ENCODE measurements around the gene SLC5A8. TPM values are rescaled to one million over a fixed set of nuclear protein-coding genes. Genes with fewer than 3 reads are reported as not detected.
"Not testable (repeated sequence)": the region's sequence is repeated elsewhere in the genome, so short reads cannot be mapped to it uniquely, and the experiment has no call there.

SLC5A8 gene
- total RNA-seq, 1 donor from 2014 or later: 1.4 TPM

DNA sequence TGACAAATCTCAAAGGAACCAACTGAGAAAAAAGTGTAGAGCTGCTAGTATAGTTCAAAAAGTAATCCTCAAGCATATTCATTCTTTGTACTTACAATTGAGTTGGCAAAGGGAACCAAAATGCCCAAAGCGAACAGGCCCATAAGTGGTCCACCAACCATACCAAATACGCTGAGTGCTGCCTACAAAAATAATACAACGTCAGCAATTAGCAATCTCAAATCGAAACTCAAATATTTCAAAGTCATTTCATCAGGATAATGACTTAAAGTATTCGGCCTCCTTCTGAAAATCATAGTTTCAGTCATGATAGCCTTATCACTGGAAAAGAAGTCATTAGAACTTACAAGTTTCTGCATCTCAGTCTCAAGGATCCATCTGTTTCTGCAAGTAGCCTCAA is 42.0 kb downstream of the SLC5A8 start:
- DNase-seq: no peak

DNA sequence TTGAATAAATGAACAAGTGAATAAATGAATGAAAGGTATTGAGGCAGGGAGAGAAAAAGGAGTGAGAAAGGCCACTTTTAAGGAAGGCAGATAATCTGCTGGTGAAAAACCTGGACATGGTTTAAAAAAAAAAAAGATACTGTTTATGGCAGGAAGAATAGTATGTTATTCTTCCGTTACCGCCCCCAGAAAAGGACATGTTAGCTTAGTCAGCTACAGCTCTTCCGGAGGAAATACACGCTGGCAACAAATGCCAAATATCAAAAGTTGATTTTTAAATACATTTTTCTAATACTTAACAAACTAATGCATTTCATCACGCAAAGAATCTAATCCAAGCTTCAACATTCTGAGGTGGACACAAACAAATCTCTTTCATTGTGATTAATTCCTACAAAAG is 43.2 kb downstream of the SLC5A8 start:
- no peak for DNase-seq

DNA sequence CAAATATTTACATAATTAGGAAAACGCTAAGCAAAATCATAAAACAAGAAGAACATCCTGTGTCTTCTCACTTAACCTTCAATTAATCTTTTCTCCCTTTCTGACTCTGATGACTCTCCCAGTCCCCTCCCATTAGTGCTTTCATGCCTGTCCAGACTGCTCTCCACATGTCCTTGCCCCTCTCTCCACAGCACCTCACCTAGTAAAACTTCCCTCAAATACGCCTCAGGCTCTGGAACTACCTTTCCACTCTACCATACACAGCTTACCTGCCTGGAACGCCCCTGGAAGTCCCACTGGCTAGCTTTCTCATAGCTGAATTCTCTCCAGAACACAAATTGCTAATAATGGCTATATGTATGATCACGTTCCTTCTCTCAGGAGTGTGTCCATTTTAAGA is 44.7 kb downstream of the SLC5A8 start:
- no peak for DNase-seq

DNA sequence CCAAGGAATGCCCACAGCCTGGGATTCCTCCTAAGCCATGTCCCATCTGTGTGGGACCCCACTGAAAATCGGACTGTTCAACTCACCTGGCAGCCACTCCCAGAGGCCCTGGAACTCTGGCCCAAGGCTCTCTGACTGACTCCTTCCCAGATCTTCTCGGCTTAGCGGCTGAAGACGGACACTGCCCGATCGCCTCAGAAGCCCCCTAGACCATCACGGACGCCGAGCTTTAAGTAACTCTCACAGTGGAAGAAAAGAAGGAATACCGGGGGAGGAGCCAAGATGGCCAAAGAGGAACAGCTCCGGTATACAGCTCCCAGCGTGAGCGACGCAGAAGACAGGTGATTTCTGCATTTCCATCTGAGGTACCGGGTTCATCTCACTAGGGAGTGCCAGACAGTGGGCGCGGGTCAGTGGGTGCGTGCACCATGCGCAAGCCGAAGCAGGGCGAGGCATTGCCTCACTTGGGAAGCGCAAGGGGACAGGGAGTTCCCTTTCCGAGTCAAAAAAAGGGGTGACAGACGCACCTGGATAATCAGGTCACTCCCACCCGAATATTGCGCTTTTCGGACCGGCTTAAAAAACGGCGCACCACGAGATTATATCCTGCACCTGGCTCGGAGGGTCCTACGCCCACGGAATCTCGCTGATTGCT is 64.1 kb downstream of the SLC5A8 start:
- not testable (repeated sequence) for DNase-seq

DNA sequence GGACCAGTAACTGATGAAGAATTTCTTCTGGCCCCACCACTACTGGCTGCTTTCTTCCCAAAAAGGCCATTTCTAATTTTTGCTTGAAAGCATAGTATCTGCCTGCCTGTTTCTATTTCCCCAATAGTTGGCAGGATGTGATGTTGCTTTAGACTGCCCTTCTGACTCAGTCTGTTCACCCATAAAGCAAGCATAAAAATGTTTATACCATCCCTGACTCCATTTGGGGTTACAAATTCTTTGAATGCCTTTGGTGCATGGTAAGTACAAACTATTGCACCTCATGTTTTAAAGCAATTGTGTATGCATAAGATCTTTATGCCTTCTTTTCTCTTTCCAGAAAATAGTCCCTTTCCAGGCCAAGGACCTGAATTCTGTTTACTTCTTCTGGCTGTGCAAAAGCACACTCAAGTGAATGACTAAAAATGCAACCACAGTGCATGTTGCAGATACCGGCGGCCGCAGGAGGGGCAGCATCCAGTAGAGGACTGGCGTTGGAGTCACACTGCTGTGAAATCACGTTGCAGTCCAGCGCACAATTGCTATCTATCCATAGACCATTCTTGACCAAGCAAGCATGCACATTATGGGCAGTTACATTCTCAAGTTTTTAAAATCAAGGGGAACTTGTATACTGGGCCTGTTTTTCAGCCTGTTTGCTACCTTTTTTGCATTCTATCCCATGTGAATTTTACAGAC is 82.4 kb downstream of the SLC5A8 start:
- no peak for DNase-seq

DNA sequence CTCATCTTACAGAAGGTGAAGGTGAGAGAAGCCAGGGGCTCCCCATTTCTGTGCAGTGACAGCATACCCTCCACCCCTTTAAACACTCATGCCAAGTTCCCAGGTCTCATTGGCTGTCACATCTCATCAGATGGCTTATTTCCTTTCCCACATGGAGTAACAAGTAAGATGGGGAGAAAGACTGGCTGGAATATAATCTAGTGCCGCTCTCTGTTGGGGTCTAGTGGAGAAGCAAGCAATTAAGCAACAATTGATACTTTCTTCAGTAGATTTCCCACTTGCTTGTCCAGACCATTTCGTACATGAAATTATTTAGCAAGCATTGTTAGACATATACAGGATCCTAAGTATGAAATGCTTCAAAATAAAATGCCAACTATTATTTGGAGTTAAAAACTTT is 92.2 kb downstream of the SLC5A8 start:
- DNase-seq: no peak

DNA sequence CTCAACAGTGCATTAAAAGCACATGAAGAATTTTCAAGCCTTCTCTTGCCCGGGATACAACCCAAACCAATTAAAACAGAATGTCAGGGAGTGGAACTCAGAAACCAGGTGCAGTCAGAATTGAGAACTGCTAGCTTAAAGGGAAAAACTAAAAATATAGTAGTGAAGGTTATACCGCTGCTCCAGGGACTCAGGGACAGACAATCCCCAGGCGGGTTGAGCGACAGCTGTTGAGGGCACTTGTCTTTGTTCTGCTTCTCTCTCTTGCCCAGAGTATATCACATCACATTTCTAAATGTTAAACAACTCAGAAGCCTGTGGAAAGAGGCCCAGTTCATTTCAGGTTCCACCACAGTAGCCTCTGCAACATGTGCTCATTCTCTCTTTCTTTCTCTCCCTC is 93.1 kb downstream of the SLC5A8 start:
- DNase-seq: no peak

DNA sequence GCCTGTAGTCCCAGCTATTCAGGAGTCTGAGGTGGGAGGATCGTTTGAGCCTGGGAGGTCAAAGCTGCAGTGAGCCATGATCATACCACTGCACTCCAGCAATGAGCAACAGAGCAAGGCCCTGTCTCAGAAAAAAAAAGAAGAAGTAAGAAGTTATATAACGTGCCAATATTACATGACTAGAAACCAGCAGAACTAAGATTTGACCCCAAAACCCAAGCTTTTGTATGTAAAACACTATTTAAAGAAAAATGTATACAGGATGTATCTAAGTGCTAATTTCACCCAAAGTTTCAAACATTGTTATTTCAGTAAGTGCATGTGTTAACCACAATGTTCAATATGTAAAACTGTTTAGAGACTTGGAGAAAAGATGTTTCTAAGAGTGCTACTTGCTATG is 94.7 kb downstream of the SLC5A8 start:
- no peak for DNase-seq

DNA sequence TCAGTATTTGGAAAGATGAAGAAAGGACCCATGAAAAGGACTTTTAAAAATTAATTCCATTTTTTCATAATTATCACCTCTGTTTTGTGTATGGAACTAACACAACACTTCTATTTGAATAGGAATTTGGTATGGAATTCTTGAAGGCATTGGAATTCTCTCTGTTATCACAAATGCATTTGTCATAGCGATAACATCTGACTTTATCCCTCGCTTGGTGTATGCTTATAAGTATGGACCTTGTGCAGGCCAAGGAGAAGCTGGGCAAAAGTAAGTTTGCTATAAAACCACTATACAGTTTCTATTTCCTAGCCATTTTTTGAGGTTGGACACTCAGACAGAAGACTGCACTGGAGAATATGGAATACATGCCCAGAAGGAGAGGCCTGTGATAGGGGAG is 98.6 kb downstream of the SLC5A8 start:
- DNase-seq: no peak

DNA sequence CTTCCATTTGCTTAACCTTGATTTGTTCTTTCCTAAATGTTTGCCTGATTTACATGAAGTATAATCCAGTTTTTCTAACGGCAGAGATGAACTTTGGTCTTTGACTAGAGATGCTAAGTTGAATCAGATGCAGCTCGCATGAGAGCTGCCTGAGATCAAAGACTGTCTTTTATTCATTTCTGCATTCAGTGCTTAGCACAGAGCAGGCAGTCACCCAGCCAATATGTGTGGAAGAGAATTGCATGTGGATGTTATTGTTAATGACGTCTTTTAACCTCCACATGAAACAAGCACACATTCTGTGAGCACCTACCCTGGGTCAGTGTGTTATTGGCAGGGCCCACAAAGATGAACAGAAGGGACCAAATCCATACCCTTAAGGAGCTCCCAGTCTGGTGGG is 99.2 kb downstream of the SLC5A8 start:
- DNase-seq: no peak

DNA sequence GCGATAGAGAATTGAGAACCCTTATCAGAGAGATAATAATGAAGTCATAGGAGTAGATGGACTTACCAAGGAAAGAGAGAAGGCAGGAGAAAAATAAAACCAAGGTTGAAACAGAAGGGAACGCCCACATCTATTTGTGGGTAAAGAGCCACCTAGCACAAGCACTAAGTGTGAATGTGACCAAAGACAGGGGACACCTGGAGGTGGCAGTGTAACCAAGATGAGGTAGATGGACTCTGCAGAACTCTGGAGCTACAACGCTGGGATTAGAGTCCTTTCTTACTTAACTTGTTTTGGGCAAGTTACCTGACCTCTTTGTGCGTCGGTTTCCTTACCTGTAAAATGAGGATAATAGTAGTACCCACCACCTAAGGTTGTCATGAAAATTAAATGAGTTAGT is 101.9 kb downstream of the SLC5A8 start:
- DNase-seq: no peak

DNA sequence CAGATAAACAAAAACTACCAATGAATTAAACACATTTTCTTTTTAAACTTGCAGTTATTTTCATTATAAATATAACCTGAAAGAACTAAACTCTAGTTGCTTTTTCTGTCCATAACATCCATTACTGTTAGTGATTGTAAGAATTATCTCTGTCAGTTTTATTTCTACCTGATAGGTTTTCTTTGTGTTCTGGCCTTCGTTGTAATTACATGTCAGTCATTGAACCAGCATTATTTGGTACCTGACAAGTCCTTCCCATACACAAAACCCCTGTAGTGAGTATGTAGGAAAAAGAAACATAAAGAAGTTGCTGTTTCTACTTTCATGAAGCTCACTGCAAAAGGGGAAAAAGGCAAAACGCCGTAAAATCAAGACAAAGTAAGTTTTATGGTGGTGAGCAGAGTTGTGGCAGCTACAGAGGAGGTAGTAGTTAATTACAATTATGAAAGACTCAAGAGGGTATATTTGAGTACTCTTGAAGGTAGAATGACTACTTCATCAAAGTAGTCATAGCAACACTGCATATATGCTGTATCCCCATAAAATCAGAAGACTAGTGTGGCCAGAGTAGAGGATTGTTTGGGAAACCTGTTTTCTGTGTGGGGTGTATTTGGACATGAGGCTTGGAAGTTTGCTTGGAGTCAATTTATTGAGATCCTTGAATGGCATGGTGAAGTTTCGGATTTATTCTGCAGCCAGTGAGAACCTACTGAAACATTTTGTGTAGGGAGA is 102.8 kb downstream of the SLC5A8 start:
- DNase-seq: no peak

Small RNA genes lying within 50 kb of the gene (small RNA-seq; reads per million reads assigned to genes)
- gene RNU6-768P: not detected

Other genes with a start within 250 kb of the SLC5A8 start
- 19.7 TPM for gene UTP20, start 69.9 kb upstream of the SLC5A8 start, total RNA-seq
- gene ARL1, start 197.5 kb upstream of the SLC5A8 start, total RNA-seq: 38.4 TPM

All from occipital lobe (tissue), 3 donors.